Measurements from ENCODE around the gene EXOSC2.

EXOSC2 gene

GRCh38 chr9:130740218-130741023 is 46.8 kb downstream of the EXOSC2 start:
- no peak for DNase-seq

GRCh38 chr9:130741024-130741305 is 47.4 kb downstream of the EXOSC2 start:
- DNase-seq = no peak

- DNase-seq = no peak
Observed at GRCh38 chr9:130741831-130742449, 48.4 kb downstream of the EXOSC2 start.

GRCh38 chr9:130743656-130744055 is 50.1 kb downstream of the EXOSC2 start:
- DNase-seq = no peak

GRCh38 chr9:130745210-130745800 is 51.7 kb downstream of the EXOSC2 start:
- no peak for DNase-seq

- no peak for DNase-seq
Observed at GRCh38 chr9:130745829-130746228, 52.2 kb downstream of the EXOSC2 start.

- no peak for DNase-seq
Observed at GRCh38 chr9:130746434-130747212, 53.0 kb downstream of the EXOSC2 start.

GRCh38 chr9:130751631-130752355 is 58.2 kb downstream of the EXOSC2 start:
- no peak for DNase-seq

Data from NCI-H1694 (cell line).